Measurements from ENCODE around the gene QRFP.

The QRFP gene

GRCh38 chr9:130904070-130905044 lies 7.7 kb upstream of the QRFP start:
- no peaks in the 10 kb centered on the region for H3K9me3 ChIP-seq (ENCODE audit: control insufficient read depth, insufficient read depth, low read depth, low read length)
- H3K36me3 ChIP-seq (ENCODE audit: control insufficient read depth in 2 of 2, insufficient read depth in 1 of 2, low read length in 2 of 2), result no peaks in the 10 kb centered on the region
- H3K4me3 ChIP-seq (ENCODE audit: low read depth, low read length), result no peak overlapping the region
- TF ChIP-seq, protein P1, sequence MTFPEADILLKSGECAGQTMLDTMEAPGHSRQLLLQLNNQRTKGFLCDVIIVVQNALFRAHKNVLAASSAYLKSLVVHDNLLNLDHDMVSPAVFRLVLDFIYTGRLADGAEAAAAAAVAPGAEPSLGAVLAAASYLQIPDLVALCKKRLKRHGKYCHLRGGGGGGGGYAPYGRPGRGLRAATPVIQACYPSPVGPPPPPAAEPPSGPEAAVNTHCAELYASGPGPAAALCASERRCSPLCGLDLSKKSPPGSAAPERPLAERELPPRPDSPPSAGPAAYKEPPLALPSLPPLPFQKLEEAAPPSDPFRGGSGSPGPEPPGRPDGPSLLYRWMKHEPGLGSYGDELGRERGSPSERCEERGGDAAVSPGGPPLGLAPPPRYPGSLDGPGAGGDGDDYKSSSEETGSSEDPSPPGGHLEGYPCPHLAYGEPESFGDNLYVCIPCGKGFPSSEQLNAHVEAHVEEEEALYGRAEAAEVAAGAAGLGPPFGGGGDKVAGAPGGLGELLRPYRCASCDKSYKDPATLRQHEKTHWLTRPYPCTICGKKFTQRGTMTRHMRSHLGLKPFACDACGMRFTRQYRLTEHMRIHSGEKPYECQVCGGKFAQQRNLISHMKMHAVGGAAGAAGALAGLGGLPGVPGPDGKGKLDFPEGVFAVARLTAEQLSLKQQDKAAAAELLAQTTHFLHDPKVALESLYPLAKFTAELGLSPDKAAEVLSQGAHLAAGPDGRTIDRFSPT (tag by site-specific recombination; IDR thresholded peaks at IDR 0.05), result peak; percentile 44; the same call in 1 of the 2 replicates
- no peak for TF ChIP-seq ZNF473 (tag by site-specific recombination; IDR thresholded peaks at IDR 0.05)
- no peak overlapping the region for H3K27ac ChIP-seq (ENCODE audit: extremely low read depth, low read depth, low read length)
- CTCF ChIA-PET, result interaction anchor here (0.7 to 1.1 kb wide), 3 partner anchors 34 to 42 kb away, joined by 3 read pairs; no protein-coding TSS in a partner anchor
- POLR2A ChIA-PET, result no interaction called here
- H3K4me1 ChIP-seq (ENCODE audit: control insufficient read depth, insufficient read depth, low read length), result no peaks in the 10 kb centered on the region

DNA sequence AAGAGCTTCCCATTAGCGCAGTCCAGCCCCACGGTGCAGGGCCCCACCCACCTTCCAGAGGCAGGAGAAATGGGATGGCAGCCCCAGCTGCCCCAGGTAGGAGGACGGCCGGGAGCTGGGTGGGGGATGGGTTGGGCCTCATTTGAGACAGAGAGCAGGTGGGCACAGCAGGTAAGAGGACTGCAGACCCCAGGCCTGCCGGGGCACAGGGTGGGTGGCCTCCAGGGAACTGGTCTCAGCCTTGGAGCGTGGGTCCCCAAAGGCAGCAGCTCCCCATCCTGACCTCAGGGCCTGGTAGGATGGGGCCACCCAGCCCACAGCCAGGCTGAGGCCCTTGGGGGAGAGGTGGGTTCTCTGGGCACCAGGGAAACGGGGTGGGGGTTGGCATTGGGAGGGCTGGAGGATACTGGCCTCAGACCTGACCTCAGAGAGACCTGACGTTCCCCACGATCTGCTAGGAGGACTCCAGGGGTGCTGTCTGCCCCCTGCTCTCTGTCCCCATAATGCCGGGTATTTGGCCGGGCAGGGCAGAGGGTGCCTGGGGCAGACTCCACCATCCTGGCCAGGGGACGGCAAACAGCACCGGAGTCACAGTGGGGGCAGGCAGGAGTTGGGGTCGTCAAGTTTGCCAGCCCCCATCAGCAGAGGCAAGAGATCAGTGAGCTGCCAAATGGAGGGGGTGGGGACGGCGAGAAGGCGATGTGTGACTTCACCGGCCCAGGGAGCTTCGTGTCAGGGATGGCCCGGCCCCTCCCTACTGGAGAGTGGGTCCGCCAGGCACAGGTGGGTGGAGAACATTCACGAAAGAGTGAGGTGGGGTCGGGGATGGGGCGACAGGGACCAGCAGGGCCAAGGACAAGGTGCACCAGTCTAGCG lies 6.8 kb upstream of the QRFP start:
- no peak overlapping the region for H3K27ac ChIP-seq (ENCODE audit: extremely low read depth, low read depth, low read length)
- H3K4me3 ChIP-seq (ENCODE audit: low read depth, low read length), result no peak overlapping the region
- no peaks in the 10 kb centered on the region for H3K36me3 ChIP-seq (ENCODE audit: control insufficient read depth in 2 of 2, insufficient read depth in 1 of 2, low read length in 2 of 2)
- no peaks in the 10 kb centered on the region for H3K9me3 ChIP-seq (ENCODE audit: control insufficient read depth, insufficient read depth, low read depth, low read length)
- no peaks in the 10 kb centered on the region for H3K4me1 ChIP-seq (ENCODE audit: control insufficient read depth, insufficient read depth, low read length)
- POLR2A ChIA-PET, result no interaction called here
- CTCF ChIA-PET, result interaction anchor here (0.7 kb wide), 1 partner anchor 38 kb away, joined by 3 read pairs; no protein-coding TSS in a partner anchor
- TF ChIP-seq, protein P2, sequence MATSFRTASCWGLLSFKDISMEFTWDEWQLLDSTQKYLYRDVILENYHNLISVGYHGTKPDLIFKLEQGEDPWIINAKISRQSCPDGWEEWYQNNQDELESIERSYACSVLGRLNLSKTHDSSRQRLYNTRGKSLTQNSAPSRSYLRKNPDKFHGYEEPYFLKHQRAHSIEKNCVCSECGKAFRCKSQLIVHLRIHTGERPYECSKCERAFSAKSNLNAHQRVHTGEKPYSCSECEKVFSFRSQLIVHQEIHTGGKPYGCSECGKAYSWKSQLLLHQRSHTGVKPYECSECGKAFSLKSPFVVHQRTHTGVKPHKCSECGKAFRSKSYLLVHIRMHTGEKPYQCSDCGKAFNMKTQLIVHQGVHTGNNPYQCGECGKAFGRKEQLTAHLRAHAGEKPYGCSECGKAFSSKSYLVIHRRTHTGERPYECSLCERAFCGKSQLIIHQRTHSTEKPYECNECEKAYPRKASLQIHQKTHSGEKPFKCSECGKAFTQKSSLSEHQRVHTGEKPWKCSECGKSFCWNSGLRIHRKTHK (tag by site-specific recombination; IDR thresholded peaks at IDR 0.05), result no peak
- no peak for TF ChIP-seq ZBTB11 (tag by site-specific recombination; conservative IDR thresholded peaks at IDR 0.05; ENCODE audit: low read depth)
- TF ChIP-seq, protein P3, sequence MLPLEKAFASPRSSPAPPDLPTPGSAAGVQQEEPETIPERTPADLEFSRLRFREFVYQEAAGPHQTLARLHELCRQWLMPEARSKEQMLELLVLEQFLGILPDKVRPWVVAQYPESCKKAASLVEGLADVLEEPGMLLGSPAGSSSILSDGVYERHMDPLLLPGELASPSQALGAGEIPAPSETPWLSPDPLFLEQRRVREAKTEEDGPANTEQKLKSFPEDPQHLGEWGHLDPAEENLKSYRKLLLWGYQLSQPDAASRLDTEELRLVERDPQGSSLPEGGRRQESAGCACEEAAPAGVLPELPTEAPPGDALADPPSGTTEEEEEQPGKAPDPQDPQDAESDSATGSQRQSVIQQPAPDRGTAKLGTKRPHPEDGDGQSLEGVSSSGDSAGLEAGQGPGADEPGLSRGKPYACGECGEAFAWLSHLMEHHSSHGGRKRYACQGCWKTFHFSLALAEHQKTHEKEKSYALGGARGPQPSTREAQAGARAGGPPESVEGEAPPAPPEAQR (tag by site-specific recombination; IDR thresholded peaks at IDR 0.05), result no peak
- TF ChIP-seq SALL2 (tag by site-specific recombination; IDR thresholded peaks at IDR 0.05; ENCODE audit: borderline replicate concordance), result no peak
- TF ChIP-seq, protein P4, sequence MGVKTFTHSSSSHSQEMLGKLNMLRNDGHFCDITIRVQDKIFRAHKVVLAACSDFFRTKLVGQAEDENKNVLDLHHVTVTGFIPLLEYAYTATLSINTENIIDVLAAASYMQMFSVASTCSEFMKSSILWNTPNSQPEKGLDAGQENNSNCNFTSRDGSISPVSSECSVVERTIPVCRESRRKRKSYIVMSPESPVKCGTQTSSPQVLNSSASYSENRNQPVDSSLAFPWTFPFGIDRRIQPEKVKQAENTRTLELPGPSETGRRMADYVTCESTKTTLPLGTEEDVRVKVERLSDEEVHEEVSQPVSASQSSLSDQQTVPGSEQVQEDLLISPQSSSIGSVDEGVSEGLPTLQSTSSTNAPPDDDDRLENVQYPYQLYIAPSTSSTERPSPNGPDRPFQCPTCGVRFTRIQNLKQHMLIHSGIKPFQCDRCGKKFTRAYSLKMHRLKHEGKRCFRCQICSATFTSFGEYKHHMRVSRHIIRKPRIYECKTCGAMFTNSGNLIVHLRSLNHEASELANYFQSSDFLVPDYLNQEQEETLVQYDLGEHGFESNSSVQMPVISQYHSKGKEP (tag by site-specific recombination; IDR thresholded peaks at IDR 0.05), result no peak
- TF ChIP-seq ZNF341 (tag by site-specific recombination; IDR thresholded peaks at IDR 0.05; ENCODE audit: low read depth), result no peak
- TF ChIP-seq ZBTB1 (tag by site-specific recombination; IDR thresholded peaks at IDR 0.05), result no peak
- no peak for TF ChIP-seq ZNF391 (tag by site-specific recombination; IDR thresholded peaks at IDR 0.05; ENCODE audit: borderline replicate concordance, low read depth)
- TF ChIP-seq KLF7 (tag by site-specific recombination; IDR thresholded peaks at IDR 0.05; ENCODE audit: borderline replicate concordance), result no peak
- no peak for TF ChIP-seq EGR2 (tag by site-specific recombination; IDR thresholded peaks at IDR 0.05; ENCODE audit: low read depth)
- no peak for TF ChIP-seq ZNF148 (tag by site-specific recombination; IDR thresholded peaks at IDR 0.05; ENCODE audit: borderline replicate concordance)
- no peak for TF ChIP-seq ZNF114 (tag by site-specific recombination; IDR thresholded peaks at IDR 0.05)
- no peak for TF ChIP-seq RBAK (tag by site-specific recombination; IDR thresholded peaks at IDR 0.05)
- no peak for TF ChIP-seq ZNF785 (tag by site-specific recombination; IDR thresholded peaks at IDR 0.05)
- no peak for TF ChIP-seq ZNF555 (tag by site-specific recombination; conservative IDR thresholded peaks at IDR 0.05)

All from HEK293 (cell line).